DOHH2 (cell line): ENCODE measurements around the gene TRPV4.

Experiments used
- EZH2phosphoT487 ChIP-seq: fragments of 200-600 bp; sonication (generic); IDR thresholded peaks from 2 replicates; pipeline ENCODE4 v1.6.1; 2017; ENCODE audit warnings: borderline replicate concordance, mild to moderate bottlenecking, antibody characterized with exemption, low read length, moderate library complexity, mixed read lengths
- TF ChIP-seq, protein P1 (sequence below): fragments of 200-600 bp; sonication (generic); IDR thresholded peaks from one replicate; pipeline ENCODE4 v1.5.1; 2014; ENCODE audit warnings: antibody characterized with exemption, mild to moderate bottlenecking, low read depth, low read length; ENCODE audit not compliant: poor library complexity, severe bottlenecking

DNA sequence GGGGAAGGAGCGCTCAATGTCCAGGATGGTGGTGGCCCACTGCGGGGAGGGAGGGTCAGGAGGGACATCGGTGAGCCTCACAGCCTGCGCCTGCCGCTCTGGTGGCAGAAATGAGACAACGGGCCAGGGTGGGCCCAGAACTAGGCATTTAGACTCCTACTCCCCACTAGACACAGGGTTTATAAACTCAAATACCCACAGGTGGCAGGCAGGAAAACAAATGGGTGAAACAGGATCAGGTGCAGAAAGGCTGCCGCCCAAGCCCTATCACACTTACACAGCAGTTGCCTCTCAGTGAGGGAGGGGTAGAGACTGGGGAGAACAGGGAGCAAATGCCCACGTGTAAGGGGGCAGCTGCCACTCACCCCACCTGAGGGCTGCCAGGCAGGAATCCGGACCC lies 46.4 kb downstream of the TRPV4 start:
- TF ChIP-seq, protein P1, sequence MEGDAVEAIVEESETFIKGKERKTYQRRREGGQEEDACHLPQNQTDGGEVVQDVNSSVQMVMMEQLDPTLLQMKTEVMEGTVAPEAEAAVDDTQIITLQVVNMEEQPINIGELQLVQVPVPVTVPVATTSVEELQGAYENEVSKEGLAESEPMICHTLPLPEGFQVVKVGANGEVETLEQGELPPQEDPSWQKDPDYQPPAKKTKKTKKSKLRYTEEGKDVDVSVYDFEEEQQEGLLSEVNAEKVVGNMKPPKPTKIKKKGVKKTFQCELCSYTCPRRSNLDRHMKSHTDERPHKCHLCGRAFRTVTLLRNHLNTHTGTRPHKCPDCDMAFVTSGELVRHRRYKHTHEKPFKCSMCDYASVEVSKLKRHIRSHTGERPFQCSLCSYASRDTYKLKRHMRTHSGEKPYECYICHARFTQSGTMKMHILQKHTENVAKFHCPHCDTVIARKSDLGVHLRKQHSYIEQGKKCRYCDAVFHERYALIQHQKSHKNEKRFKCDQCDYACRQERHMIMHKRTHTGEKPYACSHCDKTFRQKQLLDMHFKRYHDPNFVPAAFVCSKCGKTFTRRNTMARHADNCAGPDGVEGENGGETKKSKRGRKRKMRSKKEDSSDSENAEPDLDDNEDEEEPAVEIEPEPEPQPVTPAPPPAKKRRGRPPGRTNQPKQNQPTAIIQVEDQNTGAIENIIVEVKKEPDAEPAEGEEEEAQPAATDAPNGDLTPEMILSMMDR = no peak
- TF ChIP-seq EZH2phosphoT487 = no peak
